HG03432 (cell line): ENCODE results near the gene SMIM35.

Source experiments
- ATAC-seq: cut with Tn5 transposase; IDR thresholded peaks from one replicate; pipeline ENCODE4 v1.9.1; 2021; ENCODE audit warnings: mild to moderate bottlenecking, moderate library complexity; ENCODE audit not compliant: unreplicated experiment

The SMIM35 gene

DNA sequence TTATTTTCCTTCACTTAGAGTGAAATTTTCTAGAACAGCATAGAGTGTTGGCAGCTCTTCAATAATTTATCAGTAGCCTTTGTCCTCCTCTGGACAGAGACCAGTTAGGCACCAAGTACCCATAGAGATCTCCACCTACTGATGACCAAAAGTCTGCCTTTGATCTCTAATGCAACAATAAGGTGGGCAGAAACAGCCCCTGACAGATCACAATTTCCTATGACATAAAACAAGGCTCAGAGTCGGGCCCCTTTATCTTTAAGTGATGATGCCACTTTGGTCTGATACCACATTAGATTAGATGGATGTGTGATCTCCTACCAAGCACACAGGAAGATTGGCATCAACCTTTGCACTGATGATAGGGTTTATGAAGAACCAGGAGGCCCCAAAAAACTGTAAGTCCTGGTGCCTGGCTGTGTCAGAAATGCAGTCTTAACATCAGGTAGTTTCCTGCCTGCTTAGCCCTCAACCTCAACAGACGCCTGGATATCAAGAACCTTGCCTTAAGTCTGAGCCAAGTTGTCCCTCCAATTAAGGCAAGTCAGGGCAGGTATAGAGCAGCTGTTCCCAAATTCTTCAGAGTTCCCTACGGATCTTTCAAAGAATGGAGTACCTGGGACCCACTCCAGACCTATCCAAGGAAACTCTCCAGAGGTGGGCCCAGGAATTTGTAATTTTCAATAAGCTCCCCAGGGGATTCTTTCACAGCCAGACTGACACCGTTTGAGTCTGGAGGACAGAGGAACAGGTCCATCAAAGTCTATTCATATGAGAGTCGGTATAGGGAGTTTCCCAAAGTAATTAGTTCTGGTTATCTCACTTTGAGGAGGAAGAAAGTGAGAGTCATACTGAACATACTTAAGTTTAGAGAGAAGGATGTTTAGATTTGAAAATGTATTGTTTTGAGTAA is 40.5 kb downstream of the SMIM35 start:
- no peak for ATAC-seq

DNA sequence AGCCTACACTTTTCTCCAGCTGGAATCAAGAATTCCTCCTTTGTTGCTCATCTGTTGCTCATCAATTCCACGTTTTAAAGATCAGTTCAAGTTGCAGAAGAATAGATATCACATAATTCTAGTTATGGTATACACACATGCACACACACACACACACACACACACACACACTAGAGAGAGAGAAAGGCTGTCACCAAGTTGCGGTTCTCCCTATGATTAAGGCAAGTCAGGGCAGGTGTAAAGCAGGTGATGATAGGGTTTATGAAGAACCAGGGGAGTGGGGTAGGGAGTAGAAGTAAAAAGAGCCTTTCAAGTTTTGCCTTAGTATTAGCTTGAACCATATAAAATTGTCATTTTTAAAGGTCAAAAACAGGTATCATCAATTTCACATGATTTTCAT is 41.6 kb downstream of the SMIM35 start:
- ATAC-seq, result no peak

DNA sequence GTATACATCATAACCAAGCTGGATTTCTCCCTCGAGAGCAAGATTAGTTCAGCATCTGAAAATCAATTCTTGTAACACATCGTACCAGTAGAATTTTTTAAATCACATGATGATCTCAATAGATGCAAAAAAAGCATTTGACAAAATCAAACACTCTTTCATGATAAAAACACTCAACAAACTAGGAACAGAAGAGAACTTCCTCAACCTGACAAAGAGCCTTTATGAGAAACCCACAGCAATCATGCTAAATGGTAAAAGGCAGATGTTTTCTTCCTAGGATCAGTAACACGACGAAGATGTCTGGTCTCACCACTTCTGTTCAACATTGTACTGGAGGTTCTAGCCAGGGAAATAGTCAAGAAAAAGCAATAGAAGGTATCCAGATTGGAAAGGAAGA is 44.0 kb downstream of the SMIM35 start:
- no peak for ATAC-seq

DNA sequence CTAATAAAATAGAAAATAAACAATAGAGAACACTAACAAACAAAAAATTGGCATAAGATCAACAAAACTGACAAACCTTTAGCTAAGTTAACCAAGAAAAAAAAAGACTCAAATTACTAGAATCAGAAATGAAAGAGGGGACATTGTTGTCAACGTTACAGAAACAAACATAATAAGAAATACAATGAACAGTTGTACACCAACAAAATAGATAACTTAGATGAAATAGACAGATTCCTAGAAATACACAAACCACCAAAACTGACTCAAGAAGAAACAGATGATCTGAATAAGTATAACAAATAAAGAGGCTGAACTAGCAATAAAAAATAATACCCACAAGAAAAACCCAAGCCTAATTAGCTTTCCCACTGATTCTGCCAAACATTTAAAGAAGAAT is 44.6 kb downstream of the SMIM35 start:
- no peak for ATAC-seq

DNA sequence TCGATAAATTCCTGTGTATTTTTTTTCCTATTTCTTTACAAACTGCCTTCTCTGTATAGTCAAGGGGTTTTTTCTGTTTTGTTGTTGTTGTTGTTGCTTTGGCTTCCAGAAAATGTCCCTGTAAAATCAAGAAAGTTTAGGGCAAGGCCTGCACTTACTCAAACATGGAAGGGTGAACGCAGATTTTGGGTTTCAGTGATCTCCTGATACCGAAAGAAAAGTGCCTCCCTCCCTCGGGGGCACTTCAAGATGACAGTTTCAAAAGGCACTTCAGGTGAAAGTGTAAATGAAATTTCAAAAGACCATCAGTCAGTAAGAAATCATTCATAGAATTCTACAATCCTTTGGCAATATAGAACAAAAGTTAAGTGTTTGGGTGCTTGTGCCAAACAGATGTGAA is 53.3 kb downstream of the SMIM35 start:
- no peak for ATAC-seq

DNA sequence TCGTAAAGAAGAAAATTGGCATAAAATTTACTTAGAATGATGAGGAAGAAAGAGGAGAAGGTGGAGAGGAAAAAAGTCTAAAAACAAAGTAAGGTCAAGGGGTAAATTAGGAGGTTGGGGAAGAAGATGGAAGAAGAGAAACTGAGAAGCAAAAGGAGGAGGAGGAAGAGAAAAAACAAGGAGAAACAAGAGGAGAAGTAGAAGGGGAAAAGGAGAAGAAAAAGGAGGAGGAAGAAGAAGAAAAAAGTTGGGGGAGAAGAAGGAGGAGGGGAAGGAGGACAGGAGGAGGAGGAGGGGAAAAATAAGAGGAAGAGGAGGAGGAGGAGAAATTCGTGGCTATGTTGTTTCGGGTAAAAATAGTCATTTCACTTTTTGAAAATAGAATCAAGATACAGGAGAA is 58.1 kb downstream of the SMIM35 start:
- no peak for ATAC-seq

DNA sequence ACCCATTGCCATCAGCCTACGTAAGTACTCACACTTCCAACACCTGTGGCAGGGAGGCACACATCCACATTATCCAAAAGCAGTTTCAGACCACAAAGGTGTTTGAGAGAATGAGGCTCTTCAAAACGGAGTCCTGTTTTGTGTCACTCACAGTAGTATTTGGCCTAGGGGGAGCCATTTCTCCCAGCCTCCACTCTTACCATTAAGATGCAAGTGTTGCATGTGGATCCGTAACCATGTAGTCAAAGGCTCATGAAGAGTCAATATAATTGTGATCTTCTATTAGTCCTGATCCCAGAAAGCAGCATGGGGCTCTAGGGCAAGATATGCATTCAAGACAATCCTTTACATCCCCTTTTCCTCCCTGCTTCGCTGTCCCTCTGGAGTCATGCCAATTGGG is 59.1 kb downstream of the SMIM35 start:
- ATAC-seq, result no peak

DNA sequence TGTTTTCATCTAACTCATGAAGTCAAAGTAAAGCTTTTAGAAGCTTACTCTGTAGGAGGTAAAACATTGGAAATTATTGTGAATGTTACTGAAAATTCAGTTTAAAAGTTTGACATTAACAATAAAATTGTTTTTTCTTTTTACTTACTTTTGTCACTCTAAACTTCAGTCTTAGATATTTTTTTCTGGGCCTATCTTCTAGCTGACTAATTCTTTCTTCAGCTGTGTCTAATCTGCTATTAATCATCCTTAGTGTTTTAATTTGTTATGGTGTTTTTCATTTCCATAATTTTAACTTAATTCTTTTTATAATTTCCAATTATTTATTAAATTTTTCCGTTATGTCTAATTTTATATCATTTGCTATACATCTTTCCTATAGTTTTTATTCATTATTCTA is 65.6 kb downstream of the SMIM35 start:
- ATAC-seq, result no peak

DNA sequence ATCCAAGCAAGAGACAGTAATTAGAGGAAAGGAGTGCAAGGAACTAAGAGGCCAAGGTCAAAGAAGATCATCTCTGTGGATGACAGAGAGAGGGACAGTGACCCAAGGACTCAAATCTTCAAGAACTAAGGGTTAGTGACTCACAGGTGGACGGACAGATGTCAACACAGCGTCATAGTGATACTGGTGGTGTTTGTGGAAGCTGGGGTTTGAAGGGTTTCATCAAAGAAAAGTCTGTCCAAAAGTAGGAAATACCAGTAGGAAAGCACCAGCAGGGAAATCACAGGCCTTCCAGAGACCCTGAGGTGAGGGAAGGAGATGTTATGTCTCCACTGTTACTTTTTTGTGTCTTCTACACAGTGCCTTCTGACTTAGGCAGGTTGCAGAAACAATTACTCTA is 68.4 kb downstream of the SMIM35 start:
- ATAC-seq, result no peak

DNA sequence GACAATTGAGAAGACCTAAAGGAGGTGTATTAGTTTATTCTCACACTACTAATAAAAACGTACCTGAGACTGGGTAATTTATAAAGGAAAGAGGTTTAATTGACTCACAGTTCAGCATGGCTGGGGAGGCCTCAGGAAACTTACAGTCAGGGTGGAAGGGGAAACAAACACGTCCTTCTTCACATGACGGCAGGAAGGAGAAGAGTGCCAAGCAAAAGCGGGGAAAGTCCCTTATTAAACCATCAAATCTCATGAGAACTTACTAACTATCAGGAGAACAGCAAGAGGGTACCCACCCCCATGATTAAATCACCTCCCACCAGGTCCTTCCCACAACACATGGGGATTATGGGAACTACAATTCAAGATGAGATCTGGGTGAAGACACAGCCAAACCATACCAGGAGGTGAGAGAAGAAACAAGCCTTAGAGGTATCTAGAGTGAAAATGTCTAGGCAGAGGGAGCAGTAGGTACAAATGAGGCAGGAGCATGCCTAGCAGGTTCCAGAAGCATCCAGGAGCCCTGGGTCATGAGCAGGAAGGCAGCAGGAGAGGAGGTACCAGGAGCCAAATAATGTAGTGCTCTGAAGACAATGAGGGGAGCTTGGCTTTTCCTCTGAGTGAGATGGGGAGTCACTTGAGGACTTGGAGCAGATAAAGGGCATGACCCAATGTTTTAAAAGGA is 69.0 kb downstream of the SMIM35 start:
- no peak for ATAC-seq

DNA sequence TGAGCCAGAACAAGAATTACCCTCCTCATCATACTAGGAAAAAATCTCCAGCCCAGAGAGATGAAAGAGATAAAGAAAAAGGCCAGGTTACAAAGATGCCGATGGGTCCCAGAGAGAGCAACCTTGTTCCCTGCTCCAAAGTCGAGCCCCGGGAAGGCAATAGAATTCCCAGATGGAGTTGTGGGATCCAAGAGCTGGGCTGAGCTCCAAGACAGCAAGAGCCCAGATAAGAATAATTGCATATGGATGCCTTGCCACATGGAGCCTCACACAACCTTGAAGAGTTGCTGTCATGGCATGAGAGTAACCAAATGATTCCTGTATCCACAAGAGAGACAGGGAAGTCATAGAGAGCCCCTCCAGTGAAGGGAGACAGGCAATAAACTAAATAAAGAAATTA is 69.7 kb downstream of the SMIM35 start:
- no peak for ATAC-seq

DNA sequence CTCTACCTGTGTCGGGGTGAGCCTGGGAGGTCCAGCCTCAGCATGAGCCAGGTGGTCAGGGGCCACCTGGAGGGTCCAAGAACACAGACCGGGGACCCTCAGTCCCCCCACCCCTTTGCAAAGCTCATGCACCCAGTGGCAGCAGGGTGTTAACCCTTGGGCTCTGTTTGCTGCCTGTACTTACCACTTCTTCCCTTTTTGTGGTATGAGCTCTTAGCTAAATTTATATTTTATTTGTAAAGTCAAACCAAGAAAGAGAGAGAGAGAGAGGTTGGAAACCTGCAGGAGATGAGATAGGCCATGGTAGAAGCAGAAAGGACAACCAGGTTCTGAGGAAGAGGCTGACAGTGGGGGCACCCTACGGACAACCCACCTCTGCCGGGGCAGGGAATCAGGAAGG is 70.7 kb downstream of the SMIM35 start:
- ATAC-seq, result no peak

DNA sequence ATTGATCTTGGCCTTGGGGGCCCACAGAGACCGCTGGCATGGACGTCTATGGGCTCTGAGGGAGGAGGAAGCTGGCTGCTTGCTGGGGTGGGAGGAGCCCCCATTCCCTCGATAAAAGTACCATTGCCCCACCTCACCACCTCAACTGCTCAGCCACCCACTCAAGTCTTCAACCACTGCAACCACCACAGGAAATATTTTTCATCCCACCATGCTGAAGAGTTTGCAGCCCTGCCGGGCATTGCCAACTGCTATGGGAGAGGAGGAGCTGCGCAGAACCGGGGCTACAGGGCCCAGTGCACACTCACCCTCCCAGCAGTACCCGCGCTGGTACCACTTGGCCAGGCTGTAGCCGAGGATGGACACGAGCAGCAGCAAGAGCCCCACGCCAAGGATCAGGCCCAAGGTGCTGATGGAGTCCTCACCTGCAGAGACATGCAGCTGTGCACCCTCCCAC is 71.3 kb downstream of the SMIM35 start:
- ATAC-seq, result no peak

DNA sequence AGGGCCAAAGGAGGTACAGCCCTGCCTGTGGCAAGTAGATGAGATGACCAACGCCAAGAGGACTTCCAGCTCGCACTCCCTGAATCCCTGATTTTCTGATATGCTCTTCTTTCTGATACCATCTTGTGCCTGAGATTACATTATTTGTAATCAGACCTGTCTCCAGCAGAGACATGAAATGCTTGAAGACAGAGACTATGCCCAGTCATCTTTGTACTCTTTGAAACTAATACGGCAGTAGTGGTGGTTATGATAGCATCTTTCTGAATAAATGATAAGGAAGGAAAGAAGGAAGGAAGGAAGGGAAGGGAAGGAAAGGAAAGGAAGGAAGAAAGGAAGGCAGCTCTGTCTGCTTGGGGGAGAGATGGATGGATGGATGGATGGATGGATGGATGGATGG is 72.7 kb downstream of the SMIM35 start:
- ATAC-seq, result no peak

DNA sequence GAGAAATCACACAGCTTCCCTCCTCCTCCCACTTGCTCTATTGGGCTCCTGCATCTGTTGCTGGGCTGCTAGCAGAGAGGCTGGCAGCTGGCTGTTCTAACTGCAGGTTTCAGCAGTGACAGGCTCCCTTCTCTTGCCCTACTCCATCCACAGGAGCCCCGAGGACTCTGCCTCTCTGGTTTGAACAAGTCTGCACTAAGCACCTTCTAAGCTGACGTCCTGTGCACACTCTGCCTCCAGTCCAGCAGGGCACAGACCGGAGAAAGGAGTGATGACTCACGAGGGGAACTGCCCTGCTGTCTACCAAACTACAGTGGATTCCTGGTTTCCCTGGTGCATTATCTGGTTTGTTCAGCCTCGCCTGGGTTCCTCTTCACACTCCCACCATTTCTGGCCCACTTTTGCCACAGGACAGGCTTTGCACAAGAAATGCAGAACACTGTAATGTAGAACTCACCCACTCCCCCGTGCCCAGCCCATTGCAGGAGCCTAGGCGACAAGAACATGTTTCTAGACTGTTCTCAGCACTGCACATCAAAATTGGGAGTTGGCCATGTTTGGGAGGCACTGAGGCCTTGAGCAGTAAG is 74.6 kb downstream of the SMIM35 start:
- no peak for ATAC-seq

DNA sequence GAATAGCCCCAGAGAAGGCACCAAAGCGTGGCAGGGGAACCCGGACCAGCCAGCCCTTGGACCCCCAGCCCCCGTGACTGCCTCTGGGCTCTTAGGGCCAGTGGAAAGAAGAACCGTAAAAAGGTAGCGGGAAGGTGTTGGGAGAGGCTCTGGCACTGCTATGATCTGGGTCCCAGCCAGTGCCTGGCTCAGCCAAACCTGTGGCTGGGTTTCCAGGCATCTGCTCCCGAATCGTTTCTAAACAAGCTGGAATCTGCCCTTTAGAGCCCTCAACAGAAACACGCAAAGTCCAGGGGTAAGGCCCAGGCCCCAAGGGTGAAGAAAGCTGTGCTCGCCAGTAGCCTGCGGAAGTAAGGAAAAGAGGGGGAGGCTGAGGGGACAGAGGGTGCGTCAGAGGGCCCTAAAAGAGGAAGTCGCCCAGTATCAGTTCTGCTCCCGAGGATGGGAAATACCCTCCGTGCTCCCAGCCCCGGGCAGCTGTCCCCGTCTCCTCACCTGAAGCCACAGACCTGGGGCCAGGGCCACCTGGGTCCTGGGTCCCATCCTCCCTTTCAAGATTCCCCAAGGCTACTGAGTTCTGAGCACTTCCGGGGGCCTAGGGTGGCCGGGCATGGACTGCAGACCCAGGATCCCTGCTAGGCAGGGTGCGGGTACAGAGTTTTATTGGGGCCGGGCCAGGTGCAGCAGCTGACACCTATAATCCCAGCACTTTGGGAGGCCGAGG is 75.9 kb downstream of the SMIM35 start:
- peak; percentile 78 for ATAC-seq

DNA sequence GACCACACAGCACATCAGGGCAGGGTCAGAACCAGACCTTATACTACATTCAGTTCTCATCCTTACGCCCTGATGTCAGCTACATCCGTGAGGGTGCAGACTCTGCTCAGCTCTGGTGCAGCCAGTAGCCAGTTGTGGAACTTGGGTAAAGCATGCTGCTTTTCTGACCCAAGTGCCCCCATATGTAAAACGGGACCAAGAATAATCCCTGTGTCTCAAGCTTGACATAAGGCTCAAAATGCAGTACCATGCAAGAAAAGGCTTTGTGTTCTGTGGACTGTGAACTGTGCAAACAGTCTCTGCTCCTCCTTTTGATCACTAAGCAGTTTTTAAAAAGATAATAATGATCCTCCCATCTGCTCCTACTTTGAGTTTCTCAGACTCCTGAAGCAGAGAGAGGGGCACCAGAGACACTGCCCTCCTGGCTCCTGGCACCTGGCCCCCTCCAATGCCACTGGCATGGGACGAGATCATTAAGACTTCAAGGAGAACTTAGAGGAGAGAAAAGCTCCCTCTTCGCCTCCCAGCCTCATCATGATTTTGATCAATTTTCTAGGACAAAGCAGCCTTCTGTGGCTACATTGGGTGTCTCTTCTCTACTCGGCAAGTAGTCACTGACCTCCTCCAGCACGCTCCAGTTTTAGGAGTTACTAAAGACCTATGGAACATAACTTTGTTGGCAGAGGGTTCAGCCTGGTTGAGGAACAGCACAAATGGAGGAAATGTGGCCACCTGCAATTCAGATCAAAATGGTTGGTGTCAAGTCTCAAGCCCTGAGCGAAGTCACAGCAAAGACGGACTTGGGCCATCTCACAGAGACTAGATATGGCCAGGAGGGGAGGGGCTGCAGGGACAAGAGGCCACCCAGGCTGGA is 76.7 kb downstream of the SMIM35 start:
- no peak for ATAC-seq

DNA sequence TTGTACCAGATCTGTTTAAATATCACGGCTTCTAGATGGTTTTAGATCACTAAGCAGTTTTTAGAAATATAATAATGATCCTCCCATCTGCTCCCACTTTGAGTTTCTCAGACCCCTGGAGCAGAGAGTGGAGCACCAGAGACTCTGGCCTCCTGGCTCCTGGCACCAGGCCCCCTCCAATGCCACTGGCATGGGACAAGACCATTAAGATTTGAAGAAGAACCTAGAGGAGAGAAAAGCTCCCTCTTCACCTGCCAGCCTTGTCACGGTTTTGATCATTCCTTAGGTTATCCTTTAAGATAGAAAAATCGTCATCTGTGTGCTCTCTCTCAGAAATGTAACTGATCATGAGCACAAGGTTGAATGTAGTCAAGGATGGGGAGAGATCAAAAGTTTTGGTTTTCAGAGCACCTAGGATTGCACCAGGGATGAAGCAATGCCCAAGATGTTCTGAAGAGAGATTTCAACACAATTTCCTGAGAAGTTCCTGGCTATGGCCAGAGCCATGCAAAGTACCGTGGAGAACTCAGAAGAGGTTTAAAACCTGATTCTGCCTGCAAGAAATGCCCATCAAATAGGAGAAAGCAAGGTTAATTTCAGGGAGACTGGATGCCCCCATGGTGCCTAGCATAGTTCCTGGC is 78.4 kb downstream of the SMIM35 start:
- ATAC-seq, result no peak

DNA sequence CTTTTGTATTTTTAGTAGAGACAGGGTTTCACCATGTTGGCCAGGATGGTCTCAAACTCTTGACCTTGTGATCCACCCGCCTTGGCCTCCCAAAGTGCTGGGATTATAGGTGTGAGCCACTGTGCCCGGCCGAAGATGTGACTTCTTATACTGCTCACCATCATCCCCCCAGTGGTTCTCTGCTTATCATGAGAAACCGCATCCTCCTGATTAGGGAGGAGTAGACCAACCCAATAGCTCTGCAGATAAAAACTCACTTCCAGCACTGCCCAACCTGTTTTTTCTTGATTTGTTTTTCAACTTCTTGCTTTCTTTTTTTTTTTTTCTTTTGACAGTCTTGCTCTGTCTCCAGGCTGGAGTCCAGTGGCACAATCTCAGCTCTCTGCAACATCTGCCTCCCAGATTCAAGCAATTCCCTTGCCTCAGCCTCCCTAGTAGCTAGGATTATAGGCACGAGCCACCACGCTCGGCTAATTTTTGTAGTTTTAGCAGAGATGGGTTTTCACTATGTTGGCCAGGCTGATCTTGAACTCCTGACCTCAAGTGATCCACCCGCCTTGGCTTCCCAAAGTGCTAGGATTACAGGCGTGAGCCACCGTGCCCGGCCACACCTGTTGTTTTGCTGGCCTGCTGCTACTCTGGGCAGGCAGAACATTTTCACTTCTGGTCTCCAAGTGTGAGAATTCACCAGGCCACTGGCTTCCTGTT is 79.0 kb downstream of the SMIM35 start:
- peak; percentile 35 for ATAC-seq
